ENCODE measurements around the gene ABCG2.

- TF ChIP-seq EP300 (IDR thresholded peaks at IDR 0.05), result no peak
- no peak for TF ChIP-seq POLR2AphosphoS5 (IDR thresholded peaks at IDR 0.05)
- no peak for TF ChIP-seq CTCF (IDR thresholded peaks at IDR 0.05)
- no peak for TF ChIP-seq POLR2A (IDR thresholded peaks at IDR 0.05)
Observed at GRCh38 chr4:88119943-88120342, 38.5 kb downstream of the ABCG2 start.
